Measurements from ENCODE around the gene CDC6.

CDC6 gene

GRCh38 chr17:40248507-40248906 lies 39.2 kb upstream of the CDC6 start:
- no peak for DNase-seq (ENCODE audit: low spot score)
- in situ Hi-C loops (cut with MboI; ENCODE audit: low sequenced_read_pairs, unreplicated experiment) = no loop called here
- TF ChIP-seq CTCF (IDR thresholded peaks at IDR 0.05; ENCODE audit: borderline replicate concordance, control extremely low read depth, extremely low read depth, insufficient read depth, missing control alignments) = no peak

GRCh38 chr17:40251576-40251975 lies 36.1 kb upstream of the CDC6 start:
- DNase-seq (ENCODE audit: low spot score) = no peak
- in situ Hi-C loops (cut with MboI; ENCODE audit: low sequenced_read_pairs, unreplicated experiment) = no loop called here

GRCh38 chr17:40253565-40253964 lies 34.1 kb upstream of the CDC6 start:
- in situ Hi-C loops (cut with MboI; ENCODE audit: low sequenced_read_pairs, unreplicated experiment) = no loop called here
- DNase-seq (ENCODE audit: low spot score) = no peak
- no peak for TF ChIP-seq CTCF (IDR thresholded peaks at IDR 0.05; ENCODE audit: borderline replicate concordance, control extremely low read depth, extremely low read depth, insufficient read depth, missing control alignments)

More at GRCh38 chr17:40251576-40251975, 36.1 kb upstream of the CDC6 start:
- no peak for TF ChIP-seq CTCF (IDR thresholded peaks at IDR 0.05; ENCODE audit: borderline replicate concordance, control extremely low read depth, extremely low read depth, insufficient read depth, missing control alignments)

- TF ChIP-seq CTCF (IDR thresholded peaks at IDR 0.05; ENCODE audit: borderline replicate concordance, control extremely low read depth, extremely low read depth, insufficient read depth, missing control alignments) = no peak
- in situ Hi-C loops (cut with MboI; ENCODE audit: low sequenced_read_pairs, unreplicated experiment) = no loop called here
- DNase-seq (ENCODE audit: low spot score) = no peak
Observed at GRCh38 chr17:40259505-40259904, 28.2 kb upstream of the CDC6 start.

GRCh38 chr17:40260528-40260927 lies 27.2 kb upstream of the CDC6 start:
- no peak for DNase-seq (ENCODE audit: low spot score)
- in situ Hi-C loops (cut with MboI; ENCODE audit: low sequenced_read_pairs, unreplicated experiment) = no loop called here
- TF ChIP-seq CTCF (IDR thresholded peaks at IDR 0.05; ENCODE audit: borderline replicate concordance, control extremely low read depth, extremely low read depth, insufficient read depth, missing control alignments) = no peak

- no peak for TF ChIP-seq CTCF (IDR thresholded peaks at IDR 0.05; ENCODE audit: borderline replicate concordance, control extremely low read depth, extremely low read depth, insufficient read depth, missing control alignments)
- no peak for DNase-seq (ENCODE audit: low spot score)
- in situ Hi-C loops (cut with MboI; ENCODE audit: low sequenced_read_pairs, unreplicated experiment) = no loop called here
Observed at GRCh38 chr17:40264458-40265185, 23.1 kb upstream of the CDC6 start.

All from GM13976 (cell line).